A673 (cell line): ENCODE measurements around the gene VOPP1. TPM values are rescaled to one million over a fixed set of nuclear protein-coding genes. Genes with fewer than 3 reads are reported as not detected.

Experiments
- BruUV-seq: library from RNA; stranded (reverse); fragments of 400-500 nt; replicated peaks from 2 replicates; lab custom pipeline; 2021; lab: Mats Ljungman, UMichigan
- CTCF ChIA-PET: fragments of 300-600 bp; sonication (Branson Sonifier 250); formaldehyde crosslinking; loops from one replicate; lab custom pipeline; 2022; ENCODE audit warnings: antibody characterized with exemption; lab: Charles Lee
- POLR2A ChIA-PET: fragments of 300-600 bp; sonication (Branson Sonifier 250); formaldehyde crosslinking; loops from one replicate; lab custom pipeline; 2022; ENCODE audit warnings: antibody characterized with exemption; ENCODE audit not compliant: low non-redundant PET; lab: Charles Lee
- DNase-seq: peaks from one replicate; pipeline ENCODE4 v3.0.0-alpha.2; 2015; ENCODE audit warnings: low spot score
- H3K27ac ChIP-seq: fragments of 200-600 bp; sonication (generic); 2 replicates; pipeline ENCODE4 v1.5.1; 2016; ENCODE audit warnings: mixed run types, low read depth, mild to moderate bottlenecking, mixed read lengths, antibody characterized with exemption, low read length; ENCODE audit not compliant: poor library complexity, severe bottlenecking
- H3K27me3 ChIP-seq: fragments of 200-600 bp; sonication (generic); replicated peaks from 2 replicates; pipeline ENCODE4 v1.6.1; 2017; ENCODE audit warnings: mixed run types, low read depth, mild to moderate bottlenecking, mixed read lengths, antibody characterized with exemption, low read length; ENCODE audit not compliant: insufficient read depth, poor library complexity
- H3K36me3 ChIP-seq: fragments of 200-600 bp; sonication (generic); 2 replicates; pipeline ENCODE4 v1.6.1; 2016; ENCODE audit warnings: mixed run types, mild to moderate bottlenecking, mixed read lengths, antibody characterized with exemption, low read length; ENCODE audit not compliant: insufficient read depth, poor library complexity, severe bottlenecking
- H3K4me1 ChIP-seq: fragments of 200-600 bp; sonication (generic); 2 replicates; pipeline ENCODE4 v1.6.1; 2017; ENCODE audit warnings: mixed run types, mild to moderate bottlenecking, mixed read lengths, antibody characterized with exemption, low read length; ENCODE audit not compliant: insufficient read depth, poor library complexity, severe bottlenecking
- H3K4me3 ChIP-seq: fragments of 200-600 bp; sonication (generic); 2 replicates; pipeline ENCODE4 v1.5.1; 2016; ENCODE audit warnings: low read depth, mixed run types, mild to moderate bottlenecking, mixed read lengths, low read length; ENCODE audit not compliant: poor library complexity, severe bottlenecking
- H3K9me3 ChIP-seq: fragments of 200-600 bp; sonication (generic); 2 replicates; pipeline ENCODE4 v1.6.1; 2016; ENCODE audit warnings: mixed run types, low read depth, mild to moderate bottlenecking, mixed read lengths, antibody characterized with exemption, low read length; ENCODE audit not compliant: poor library complexity, severe bottlenecking
- CTCF ChIP-seq: fragments of 300-800, 200-600 bp; sonication (generic); conservative IDR thresholded peaks from 2 replicates; pipeline ENCODE4 v1.5.1; 2017; ENCODE audit warnings: low read depth, mild to moderate bottlenecking, antibody characterized with exemption, low read length, moderate library complexity, mixed read lengths
- EZH2 ChIP-seq: fragments of 200-600 bp; sonication (generic); IDR thresholded peaks from 2 replicates; pipeline ENCODE4 v1.6.1; 2017; ENCODE audit warnings: borderline replicate concordance, low read depth, mild to moderate bottlenecking, mixed read lengths, antibody characterized with exemption, low read length; ENCODE audit not compliant: poor library complexity, severe bottlenecking
- intact Hi-C: fragments of 100-400 bp; cut with micrococcal nuclease; formaldehyde crosslinking; loops from one replicate; pipeline ENCODE4 v1.10.0; 2022; ENCODE audit not compliant: unreplicated experiment
- total RNA-seq: library from RNA; stranded (reverse); gene quantifications from 2 replicates; pipeline ENCODE4 v1.2.3, GENCODE V29; 2021

Gene VOPP1
- total RNA-seq, 1 experiment from 2014 or later: 49.6 TPM

- H3K4me1 ChIP-seq: no peaks in the 10 kb centered on the region
- H3K4me3 ChIP-seq: no peak overlapping the region
- DNase-seq: no peak
- TF ChIP-seq CTCF: no peak
- H3K9me3 ChIP-seq: peaks cover 25% of the 10 kb centered on the region
- ChIA-PET CTCF (no interaction called here), POLR2A (no interaction called here)
- no TSS peak for BruUV-seq
- H3K27ac ChIP-seq: no peak overlapping the region
- intact Hi-C loops: no loop called here
- H3K36me3 ChIP-seq: peaks cover 3% of the 10 kb centered on the region
- no peaks in the 10 kb centered on the region for H3K27me3 ChIP-seq
Measured at GRCh38 chr7:55463686-55464262, 108.5 kb downstream of the VOPP1 start.

- POLR2A ChIA-PET: no interaction called here
- Histone ChIP-seq H3K4me1 (no peaks in the 10 kb centered on the region), H3K27ac (no peak overlapping the region), H3K4me3 (no peak overlapping the region), H3K9me3 (peaks cover 22% of the 10 kb centered on the region), H3K27me3 (no peaks in the 10 kb centered on the region), H3K36me3 (no peaks in the 10 kb centered on the region)
- BruUV-seq: no TSS peak
- intact Hi-C loops: no loop called here
- CTCF ChIA-PET: no interaction called here
- no peak for TF ChIP-seq CTCF
- no peak for TF ChIP-seq EZH2
- DNase-seq: no peak
Measured at GRCh38 chr7:55458351-55458750, 114.0 kb downstream of the VOPP1 start.

- H3K36me3 ChIP-seq: no peaks in the 10 kb centered on the region
- CTCF ChIA-PET: no interaction called here
- DNase-seq: no peak
- H3K4me1 ChIP-seq: no peaks in the 10 kb centered on the region
- POLR2A ChIA-PET: no interaction called here
- H3K4me3 ChIP-seq: no peak overlapping the region
- no peak for TF ChIP-seq EZH2
- TF ChIP-seq CTCF: no peak
- no peaks in the 10 kb centered on the region for H3K27me3 ChIP-seq
- peaks cover 17% of the 10 kb centered on the region for H3K9me3 ChIP-seq
- intact Hi-C loops: no loop called here
- no TSS peak for BruUV-seq
- no peak overlapping the region for H3K27ac ChIP-seq
Measured at GRCh38 chr7:55457801-55458200, 114.5 kb downstream of the VOPP1 start.
